ENCODE measurements around the gene ZNF524.
"Not testable (repeated sequence)": the region's sequence is repeated elsewhere in the genome, so short reads cannot be mapped to it uniquely, and the experiment has no call there.

The ZNF524 gene

GRCh38 chr19:55578031-55578760, 21.9 kb upstream of the ZNF524 start:
- DNase-seq (ENCODE audit: low spot score), result no peak

GRCh38 chr19:55578761-55579747, 21.0 kb upstream of the ZNF524 start:
- no peak for DNase-seq (ENCODE audit: low spot score)
- no peak for TF ChIP-seq CTCF (IDR thresholded peaks at IDR 0.05; ENCODE audit: extremely low read depth, missing control alignments)

More at GRCh38 chr19:55578031-55578760, 21.9 kb upstream of the ZNF524 start:
- TF ChIP-seq CTCF (IDR thresholded peaks at IDR 0.05; ENCODE audit: extremely low read depth, missing control alignments), result no peak

- TF ChIP-seq CTCF (IDR thresholded peaks at IDR 0.05; ENCODE audit: extremely low read depth, missing control alignments), result no peak
- peak; percentile 73 for DNase-seq (ENCODE audit: low spot score)
Observed at GRCh38 chr19:55579766-55580621, 20.1 kb upstream of the ZNF524 start.

- TF ChIP-seq CTCF (IDR thresholded peaks at IDR 0.05; ENCODE audit: extremely low read depth, missing control alignments), result no peak
- DNase-seq (ENCODE audit: low spot score), result peak; percentile 92
Observed at GRCh38 chr19:55580628-55581144, 19.4 kb upstream of the ZNF524 start, which contains the start of gene ZNF579. Gene ZNF579, minus strand, starts transcription at chr19:55580848. Its CDS starts 1,209 bp downstream, at chr19:55579639.

GRCh38 chr19:55581145-55581822, 18.8 kb upstream of the ZNF524 start:
- no peak for DNase-seq (ENCODE audit: low spot score)
- TF ChIP-seq CTCF (IDR thresholded peaks at IDR 0.05; ENCODE audit: extremely low read depth, missing control alignments), result no peak

- no peak for DNase-seq (ENCODE audit: low spot score)
Observed at GRCh38 chr19:55581823-55582223, 18.3 kb upstream of the ZNF524 start.

GRCh38 chr19:55582284-55582683, 17.8 kb upstream of the ZNF524 start:
- DNase-seq (ENCODE audit: low spot score), result not testable (repeated sequence)

More at GRCh38 chr19:55581823-55582223, 18.3 kb upstream of the ZNF524 start:
- no peak for TF ChIP-seq CTCF (IDR thresholded peaks at IDR 0.05; ENCODE audit: extremely low read depth, missing control alignments)

GRCh38 chr19:55583897-55584296, 16.2 kb upstream of the ZNF524 start:
- not testable (repeated sequence) for DNase-seq (ENCODE audit: low spot score)
